GM23338 (cell line): ENCODE results near the gene KDM4F. TPM values are rescaled to one million over a fixed set of nuclear protein-coding genes. Genes with fewer than 3 reads are reported as not detected.
A peak's percentile ranks its signal among the peaks of the same experiment; 100 is the strongest.

Source experiments
- ATAC-seq: fragments of 200-7000 bp; cut with Tn5 transposase; 3 replicates; pipeline ENCODE4 v1.9.1; 2020
- DNase-seq: peaks from one replicate; pipeline ENCODE4 v3.0.0-alpha.2; 2015; ENCODE audit warnings: low spot score
- H2AFZ ChIP-seq: fragments of 200-600 bp; sonication (generic); 2 replicates; pipeline ENCODE4 v1.8.0; 2016; ENCODE audit warnings: antibody characterized with exemption, mild to moderate bottlenecking, moderate library complexity
- H3F3A ChIP-seq: fragments of 200-600 bp; sonication (generic); replicated peaks from 2 replicates; pipeline ENCODE4 v1.8.0; 2017; ENCODE audit warnings: antibody characterized with exemption, mixed run types, low read depth
- H3K27ac ChIP-seq: fragments of 200-600 bp; sonication (generic); 2 replicates; pipeline ENCODE4 v1.6.1; 2016; ENCODE audit warnings: low read depth
- H3K27me3 ChIP-seq: fragments of 200-600 bp; sonication (generic); 2 replicates; pipeline ENCODE4 v1.8.0; 2016; ENCODE audit warnings: mild to moderate bottlenecking, mixed run types, moderate library complexity; ENCODE audit not compliant: insufficient read depth
- H3K36me3 ChIP-seq: fragments of 200-600 bp; sonication (generic); 2 replicates; pipeline ENCODE4 v1.8.0; 2016; ENCODE audit warnings: mild to moderate bottlenecking; ENCODE audit not compliant: insufficient read depth
- H3K4me1 ChIP-seq: fragments of 200-600 bp; sonication (generic); 2 replicates; pipeline ENCODE4 v1.8.0; 2016; ENCODE audit warnings: mild to moderate bottlenecking, moderate library complexity; ENCODE audit not compliant: insufficient read depth
- H3K4me2 ChIP-seq: fragments of 200-600 bp; sonication (generic); 2 replicates; pipeline ENCODE4 v1.7.1; 2017; ENCODE audit warnings: mixed run types
- H3K4me3 ChIP-seq: fragments of 200-600 bp; sonication (generic); 2 replicates; pipeline ENCODE4 v1.6.1; 2016; ENCODE audit warnings: mixed run types
- H3K79me2 ChIP-seq: fragments of 200-600 bp; sonication (generic); replicated peaks from 2 replicates; pipeline ENCODE4 v1.8.0; 2017; ENCODE audit warnings: mild to moderate bottlenecking; ENCODE audit not compliant: insufficient read depth
- H3K9me2 ChIP-seq: fragments of 200-600 bp; sonication (generic); 2 replicates; pipeline ENCODE4 v1.8.0; 2017; ENCODE audit not compliant: insufficient read depth
- H4K20me1 ChIP-seq: fragments of 200-600 bp; sonication (generic); replicated peaks from 2 replicates; pipeline ENCODE4 v1.8.0; 2017; ENCODE audit warnings: mild to moderate bottlenecking; ENCODE audit not compliant: insufficient read depth
- H3K27ac Mint-ChIP-seq: 2 replicates; pipeline ENCODE4 v1.8.0; 2020; ENCODE audit warnings: inconsistent platforms, mild to moderate bottlenecking, moderate library complexity, mixed read lengths
- H3K27me3 Mint-ChIP-seq: 3 replicates; pipeline ENCODE4 v1.8.0; 2022; ENCODE audit warnings: low read depth, mild to moderate bottlenecking, moderate library complexity, mixed read lengths, inconsistent platforms; ENCODE audit not compliant: insufficient read depth, poor library complexity
- H3K36me3 Mint-ChIP-seq: 3 replicates; pipeline ENCODE4 v1.8.0; 2021; ENCODE audit warnings: low read depth, mild to moderate bottlenecking, inconsistent platforms, moderate library complexity, mixed read lengths
- H3K4me1 Mint-ChIP-seq: 3 replicates; pipeline ENCODE4 v1.8.0; 2020; ENCODE audit warnings: mild to moderate bottlenecking, inconsistent platforms, mixed read lengths
- H3K4me3 Mint-ChIP-seq: 3 replicates; pipeline ENCODE4 v1.8.0; 2021; ENCODE audit warnings: moderate library complexity, mild to moderate bottlenecking, inconsistent platforms, mixed read lengths
- H3K9me3 Mint-ChIP-seq: 3 replicates; pipeline ENCODE4 v1.8.0; 2020; ENCODE audit warnings: moderate library complexity, mild to moderate bottlenecking, inconsistent platforms, mixed read lengths
- CREB1 ChIP-seq: fragments of 250-450 bp; sonication (Bioruptor Pico); IDR thresholded peaks from 2 replicates; pipeline ENCODE4 v1.5.0; 2020; ENCODE audit warnings: low read depth, mild to moderate bottlenecking, moderate library complexity
- EZH2 ChIP-seq: fragments of 200-600 bp; sonication (generic); IDR thresholded peaks from one replicate; pipeline ENCODE4 v1.8.0; 2017; ENCODE audit warnings: antibody characterized with exemption, mild to moderate bottlenecking, low read depth; ENCODE audit not compliant: unreplicated experiment
- EZH2phosphoT487 ChIP-seq: fragments of 200-600 bp; sonication (generic); IDR thresholded peaks from one replicate; pipeline ENCODE4 v1.8.1; 2018; ENCODE audit warnings: antibody characterized with exemption; ENCODE audit not compliant: unreplicated experiment
- JUNB ChIP-seq: IDR thresholded peaks from one replicate; pipeline ENCODE4 v1.6.1; 2016; ENCODE audit warnings: antibody characterized with exemption; ENCODE audit not compliant: unreplicated experiment
- NANOG ChIP-seq: IDR thresholded peaks from 2 replicates; pipeline ENCODE4 v1.6.1; 2016; ENCODE audit warnings: antibody characterized with exemption, borderline replicate concordance
- POLR2AphosphoS5 ChIP-seq: IDR thresholded peaks from 2 replicates; pipeline ENCODE4 v1.6.1; 2016; ENCODE audit warnings: antibody characterized with exemption, low read depth
- REST ChIP-seq: IDR thresholded peaks from one replicate; pipeline ENCODE4 v1.6.1; 2018; ENCODE audit warnings: antibody characterized with exemption; ENCODE audit not compliant: unreplicated experiment
- STAT1 ChIP-seq: IDR thresholded peaks from one replicate; pipeline ENCODE4 v1.6.1; 2016; ENCODE audit warnings: antibody characterized with exemption; ENCODE audit not compliant: unreplicated experiment
- ZNF114 ChIP-seq: fragments of 250-450 bp; sonication (Bioruptor Pico); IDR thresholded peaks from 2 replicates; pipeline ENCODE4 v1.5.0; 2020; ENCODE audit warnings: mild to moderate bottlenecking, moderate library complexity
- ZNF331 ChIP-seq: fragments of 250-450 bp; sonication (Bioruptor Pico); IDR thresholded peaks from 2 replicates; pipeline ENCODE4 v1.5.0; 2020; ENCODE audit warnings: low read depth, mild to moderate bottlenecking, moderate library complexity
- ZNF462 ChIP-seq: fragments of 250-450 bp; sonication (Bioruptor Pico); IDR thresholded peaks from 2 replicates; pipeline ENCODE4 v1.5.0; 2020; ENCODE audit warnings: mild to moderate bottlenecking, moderate library complexity
- polyA plus RNA-seq: library from polyadenylated mRNA; unstranded; fragments of >200 nt; fragmentation: Nextera tagmentation; extraction: Ambion mirVana; gene quantifications from 2 replicates; pipeline ENCODE4 v1.2.1, GENCODE V29; 2016
- total RNA-seq: library from RNA; depleted of rRNA; stranded (reverse); fragments of >200 nt; shearing (Covaris generic); gene quantifications from 2 replicates; pipeline ENCODE4 v1.2.3, GENCODE V29; 2014
- TF ChIP-seq, protein P1 (sequence below): IDR thresholded peaks from 2 replicates; pipeline ENCODE4 v1.6.1; 2016; ENCODE audit warnings: antibody characterized with exemption
- TF ChIP-seq, protein P2 (sequence below), 2 experiments: fragments of 200-600 bp in 1 of 2; sonication (generic) in 1 of 2; conservative IDR thresholded peaks; 2 replicates each; pipeline versions ENCODE4 v1.5.1 to v1.6.1; 2016 to 2017; ENCODE audit warnings: antibody characterized with exemption in 2 of 2, low read depth in 2 of 2, mild to moderate bottlenecking in 2 of 2, moderate library complexity in 1 of 2

KDM4F gene
- total and polyA plus RNA-seq, 2 experiments from 2014 or later: not detected

DNA sequence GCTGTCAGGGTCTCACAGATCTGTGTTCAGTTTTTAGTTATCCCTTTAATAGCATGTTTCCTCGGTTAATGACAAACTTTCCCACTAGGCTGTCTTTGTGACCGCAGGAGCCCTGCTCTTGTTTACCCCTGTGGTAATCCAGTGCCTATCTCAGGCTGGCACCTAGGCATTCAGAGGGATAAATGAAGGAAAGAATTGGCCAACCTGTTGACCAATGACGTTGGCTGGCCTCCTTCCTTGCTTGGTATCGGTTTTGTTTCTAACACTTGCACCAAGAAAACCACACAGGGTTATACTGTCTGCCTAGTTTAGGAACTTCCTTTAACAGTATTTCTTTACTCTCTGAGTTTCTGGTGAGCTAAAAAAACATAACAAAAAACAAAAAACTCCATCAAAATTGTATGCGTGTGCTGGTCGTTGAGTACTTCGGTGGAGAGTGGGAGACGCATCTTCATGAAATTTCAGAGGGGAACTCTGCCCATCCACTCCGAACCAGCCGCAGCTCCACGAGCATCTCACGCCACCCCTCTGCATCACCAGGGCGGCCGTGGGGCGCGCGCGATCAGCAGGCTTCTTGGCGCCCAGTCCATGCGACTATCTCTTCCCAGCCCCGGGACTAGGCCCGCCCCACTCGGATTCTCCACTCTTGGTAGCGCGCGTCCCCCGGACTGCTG, 39.9 kb downstream of the KDM4F start:
- Histone ChIP-seq H3K4me3 (peak overlapping the region; percentile 88), H3K27me3 (peaks cover 36% of the 10 kb centered on the region), H3K79me2 (no peaks in the 10 kb centered on the region), H4K20me1 (no peaks in the 10 kb centered on the region; the same call in 1 of the 2 replicates), H3K27ac (no peak overlapping the region), H3K36me3 (no peaks in the 10 kb centered on the region), H2AFZ (peak overlapping the region; percentile 84), H3F3A (peaks cover 4% of the 10 kb centered on the region; the same call in 1 of the 2 replicates), H3K4me1 (peaks cover 20% of the 10 kb centered on the region), H3K4me2 (peak overlapping the region; percentile 89), H3K9me2 (no peaks in the 10 kb centered on the region)
- TF ChIP-seq, protein P1, sequence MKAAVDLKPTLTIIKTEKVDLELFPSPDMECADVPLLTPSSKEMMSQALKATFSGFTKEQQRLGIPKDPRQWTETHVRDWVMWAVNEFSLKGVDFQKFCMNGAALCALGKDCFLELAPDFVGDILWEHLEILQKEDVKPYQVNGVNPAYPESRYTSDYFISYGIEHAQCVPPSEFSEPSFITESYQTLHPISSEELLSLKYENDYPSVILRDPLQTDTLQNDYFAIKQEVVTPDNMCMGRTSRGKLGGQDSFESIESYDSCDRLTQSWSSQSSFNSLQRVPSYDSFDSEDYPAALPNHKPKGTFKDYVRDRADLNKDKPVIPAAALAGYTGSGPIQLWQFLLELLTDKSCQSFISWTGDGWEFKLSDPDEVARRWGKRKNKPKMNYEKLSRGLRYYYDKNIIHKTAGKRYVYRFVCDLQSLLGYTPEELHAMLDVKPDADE: no peak
- TF ChIP-seq POLR2AphosphoS5 (no peak), ZNF114 (CRISPR knock-in tag) (no peak), ZNF462 (CRISPR knock-in tag) (no peak), REST (no peak), CREB1 (no peak), EZH2 (no peak), JUNB (no peak), NANOG (no peak), ZNF331 (CRISPR knock-in tag) (no peak), STAT1 (no peak), EZH2phosphoT487 (no peak)
- TF ChIP-seq, protein P2, sequence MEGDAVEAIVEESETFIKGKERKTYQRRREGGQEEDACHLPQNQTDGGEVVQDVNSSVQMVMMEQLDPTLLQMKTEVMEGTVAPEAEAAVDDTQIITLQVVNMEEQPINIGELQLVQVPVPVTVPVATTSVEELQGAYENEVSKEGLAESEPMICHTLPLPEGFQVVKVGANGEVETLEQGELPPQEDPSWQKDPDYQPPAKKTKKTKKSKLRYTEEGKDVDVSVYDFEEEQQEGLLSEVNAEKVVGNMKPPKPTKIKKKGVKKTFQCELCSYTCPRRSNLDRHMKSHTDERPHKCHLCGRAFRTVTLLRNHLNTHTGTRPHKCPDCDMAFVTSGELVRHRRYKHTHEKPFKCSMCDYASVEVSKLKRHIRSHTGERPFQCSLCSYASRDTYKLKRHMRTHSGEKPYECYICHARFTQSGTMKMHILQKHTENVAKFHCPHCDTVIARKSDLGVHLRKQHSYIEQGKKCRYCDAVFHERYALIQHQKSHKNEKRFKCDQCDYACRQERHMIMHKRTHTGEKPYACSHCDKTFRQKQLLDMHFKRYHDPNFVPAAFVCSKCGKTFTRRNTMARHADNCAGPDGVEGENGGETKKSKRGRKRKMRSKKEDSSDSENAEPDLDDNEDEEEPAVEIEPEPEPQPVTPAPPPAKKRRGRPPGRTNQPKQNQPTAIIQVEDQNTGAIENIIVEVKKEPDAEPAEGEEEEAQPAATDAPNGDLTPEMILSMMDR (conservative IDR thresholded peaks at IDR 0.05; ENCODE audit: low read depth in 2 of 2): no peak
- Mint-ChIP-seq H3K27me3 (peaks cover 20% of the 10 kb centered on the region), H3K27ac (no peak overlapping the region), H3K9me3 (no peaks in the 10 kb centered on the region), H3K4me3 (peak overlapping the region; percentile 74), H3K36me3 (no peaks in the 10 kb centered on the region; the same call in 2 of the 3 replicates), H3K4me1 (peaks cover 42% of the 10 kb centered on the region)
- DNase-seq (peak; percentile 21), ATAC-seq (no peak; the same call in 2 of the 3 replicates)
